HG03520 (cell line): ENCODE data around the gene AATF.

Experiments used
- ATAC-seq: cut with Tn5 transposase; IDR thresholded peaks from one replicate; pipeline ENCODE4 v1.9.1; 2021; ENCODE audit warnings: mild to moderate bottlenecking, moderate library complexity; ENCODE audit not compliant: unreplicated experiment

The AATF gene

GRCh38 chr17:36940313-36941264 is 8.2 kb upstream of the AATF start:
- no peak for ATAC-seq

- no peak for ATAC-seq
Observed at GRCh38 chr17:36941265-36942010, 7.3 kb upstream of the AATF start.

GRCh38 chr17:36942019-36942599 is 6.6 kb upstream of the AATF start:
- ATAC-seq = no peak

- ATAC-seq = no peak
Observed at GRCh38 chr17:36942631-36943125, 6.1 kb upstream of the AATF start.

GRCh38 chr17:36943250-36944191 is 5.2 kb upstream of the AATF start:
- ATAC-seq = no peak

- no peak for ATAC-seq
Observed at GRCh38 chr17:36944553-36944952, 4.2 kb upstream of the AATF start.

GRCh38 chr17:36945140-36945539 is 3.6 kb upstream of the AATF start:
- ATAC-seq = no peak

- no peak for ATAC-seq
Observed at GRCh38 chr17:36945959-36946725, 2.6 kb upstream of the AATF start.

- ATAC-seq = no peak
Observed at GRCh38 chr17:36946726-36947091, 2.0 kb upstream of the AATF start.

GRCh38 chr17:36947922-36948716 is 635 bp upstream of the AATF start:
- ATAC-seq = no peak

- no peak for ATAC-seq
Observed at GRCh38 chr17:36949461-36949927, 740 bp downstream of the AATF start.

- ATAC-seq = no peak
Observed at GRCh38 chr17:36950027-36950426, 1.3 kb downstream of the AATF start.

GRCh38 chr17:36951084-36951789 is 2.5 kb downstream of the AATF start:
- ATAC-seq = no peak

- ATAC-seq = no peak
Observed at GRCh38 chr17:36971508-36971907, 22.8 kb downstream of the AATF start.

- no peak for ATAC-seq
Observed at GRCh38 chr17:36972186-36972700, 23.5 kb downstream of the AATF start.

GRCh38 chr17:36972905-36973304 is 24.2 kb downstream of the AATF start:
- ATAC-seq = no peak

GRCh38 chr17:36975922-36976515 is 27.3 kb downstream of the AATF start:
- ATAC-seq = no peak
